Spleen (tissue), 7 donors: Measurements from ENCODE around the gene TRIM2.

Experiments used
- POLR2A ChIP-seq, 3 donors: fragments of 450-650 bp; IDR thresholded peaks; one replicate each; pipeline ENCODE4 v1.5.1; 2017; ENCODE audit warnings: antibody characterized with exemption in 3 of 3, mild to moderate bottlenecking in 1 of 3
- TF ChIP-seq, protein P1 (sequence below), 11 experiments: fragments of 200-600 bp in 7 of 11; fragments of 450-650 bp in 4 of 11; sonication (generic) in 4 of 11; IDR thresholded peaks in 8 of 11; conservative IDR thresholded peaks in 3 of 11; 1 replicate in 7 of 11; 2 replicates in 4 of 11; pipeline versions ENCODE4 v1.4.0 to v1.8.0; 2016 to 2021; ENCODE audit warnings: antibody characterized with exemption in 11 of 11, inconsistent platforms in 4 of 11, mild to moderate bottlenecking in 1 of 11
- donor health status: DM: no; HTN: no; CAD: no; lungs with moderate emphysema.
- donor health status: DM: no; HTN: no; CAD: no.
- donor health status: DM: no; HTN: no; CAD: no.

DNA sequence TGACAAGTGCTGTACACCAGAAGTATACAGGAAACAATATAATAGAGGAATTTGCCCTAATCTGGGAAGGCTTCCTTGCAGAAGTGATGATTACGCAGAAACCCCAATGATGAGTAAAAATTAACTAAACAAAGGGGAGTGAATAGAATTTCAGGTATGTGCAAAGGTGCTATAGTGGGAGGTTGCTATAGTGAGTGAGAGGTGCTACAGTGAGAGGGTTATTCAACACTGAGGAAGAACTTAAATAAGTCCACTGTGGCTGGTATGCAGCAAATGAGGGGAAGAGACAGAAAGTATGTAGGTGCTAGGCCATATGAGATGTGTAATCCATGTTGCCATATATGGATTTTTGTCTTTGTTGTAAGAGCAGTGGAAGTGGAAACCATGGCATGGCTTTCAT, 69.5 kb downstream of the TRIM2 start:
- no peak for TF ChIP-seq POLR2A (IDR thresholded peaks at IDR 0.05)
- TF ChIP-seq, protein P1, sequence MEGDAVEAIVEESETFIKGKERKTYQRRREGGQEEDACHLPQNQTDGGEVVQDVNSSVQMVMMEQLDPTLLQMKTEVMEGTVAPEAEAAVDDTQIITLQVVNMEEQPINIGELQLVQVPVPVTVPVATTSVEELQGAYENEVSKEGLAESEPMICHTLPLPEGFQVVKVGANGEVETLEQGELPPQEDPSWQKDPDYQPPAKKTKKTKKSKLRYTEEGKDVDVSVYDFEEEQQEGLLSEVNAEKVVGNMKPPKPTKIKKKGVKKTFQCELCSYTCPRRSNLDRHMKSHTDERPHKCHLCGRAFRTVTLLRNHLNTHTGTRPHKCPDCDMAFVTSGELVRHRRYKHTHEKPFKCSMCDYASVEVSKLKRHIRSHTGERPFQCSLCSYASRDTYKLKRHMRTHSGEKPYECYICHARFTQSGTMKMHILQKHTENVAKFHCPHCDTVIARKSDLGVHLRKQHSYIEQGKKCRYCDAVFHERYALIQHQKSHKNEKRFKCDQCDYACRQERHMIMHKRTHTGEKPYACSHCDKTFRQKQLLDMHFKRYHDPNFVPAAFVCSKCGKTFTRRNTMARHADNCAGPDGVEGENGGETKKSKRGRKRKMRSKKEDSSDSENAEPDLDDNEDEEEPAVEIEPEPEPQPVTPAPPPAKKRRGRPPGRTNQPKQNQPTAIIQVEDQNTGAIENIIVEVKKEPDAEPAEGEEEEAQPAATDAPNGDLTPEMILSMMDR (IDR thresholded peaks at IDR 0.05 in 8 of 11, conservative IDR thresholded peaks at IDR 0.05 in 3 of 11), result no peak
